ENCODE data around the gene STEAP4.

DNA sequence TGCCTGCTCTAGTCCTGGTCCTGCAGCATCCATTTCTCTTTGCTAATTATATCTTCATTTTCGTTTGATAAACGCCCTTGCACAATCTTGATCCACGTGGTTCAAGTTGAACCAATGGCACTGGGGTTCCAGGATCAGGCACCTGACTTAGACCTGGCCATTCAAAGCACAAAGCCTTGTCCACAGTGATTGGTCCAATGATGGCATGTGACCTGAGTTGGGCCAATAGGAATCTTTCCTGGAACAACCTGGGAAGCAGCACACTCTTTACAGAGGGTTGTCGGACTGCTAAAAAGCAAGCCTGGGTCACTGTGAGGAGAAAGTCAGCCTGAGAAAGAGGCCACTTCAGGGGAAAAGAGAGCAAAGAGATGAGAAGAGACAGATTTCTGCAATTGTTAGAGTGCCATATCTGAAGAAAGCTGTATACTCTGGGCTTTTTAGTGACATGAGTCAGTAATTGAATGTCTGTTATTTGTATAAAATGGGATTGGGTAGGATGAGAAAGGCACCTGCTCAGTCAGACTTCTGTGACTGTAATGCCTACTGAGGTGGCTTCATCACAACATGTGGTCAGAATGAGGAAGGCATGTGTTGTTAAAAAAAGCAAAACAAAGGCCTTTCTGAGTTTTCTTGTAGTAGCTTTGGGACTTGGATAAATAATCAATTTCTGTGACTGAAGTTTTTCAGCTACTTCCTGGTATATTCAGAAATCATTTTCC, 4.4 kb upstream of the STEAP4 start:
- TF ChIP-seq, protein P1, sequence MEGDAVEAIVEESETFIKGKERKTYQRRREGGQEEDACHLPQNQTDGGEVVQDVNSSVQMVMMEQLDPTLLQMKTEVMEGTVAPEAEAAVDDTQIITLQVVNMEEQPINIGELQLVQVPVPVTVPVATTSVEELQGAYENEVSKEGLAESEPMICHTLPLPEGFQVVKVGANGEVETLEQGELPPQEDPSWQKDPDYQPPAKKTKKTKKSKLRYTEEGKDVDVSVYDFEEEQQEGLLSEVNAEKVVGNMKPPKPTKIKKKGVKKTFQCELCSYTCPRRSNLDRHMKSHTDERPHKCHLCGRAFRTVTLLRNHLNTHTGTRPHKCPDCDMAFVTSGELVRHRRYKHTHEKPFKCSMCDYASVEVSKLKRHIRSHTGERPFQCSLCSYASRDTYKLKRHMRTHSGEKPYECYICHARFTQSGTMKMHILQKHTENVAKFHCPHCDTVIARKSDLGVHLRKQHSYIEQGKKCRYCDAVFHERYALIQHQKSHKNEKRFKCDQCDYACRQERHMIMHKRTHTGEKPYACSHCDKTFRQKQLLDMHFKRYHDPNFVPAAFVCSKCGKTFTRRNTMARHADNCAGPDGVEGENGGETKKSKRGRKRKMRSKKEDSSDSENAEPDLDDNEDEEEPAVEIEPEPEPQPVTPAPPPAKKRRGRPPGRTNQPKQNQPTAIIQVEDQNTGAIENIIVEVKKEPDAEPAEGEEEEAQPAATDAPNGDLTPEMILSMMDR (IDR thresholded peaks at IDR 0.05) = no peak
- no peak for TF ChIP-seq POLR2A (IDR thresholded peaks at IDR 0.05)

All from lower leg skin (tissue), 3 donors.